HCT116 (cell line): ENCODE results near the gene DMRTC1. TPM values are rescaled to one million over a fixed set of nuclear protein-coding genes. Genes with fewer than 3 reads are reported as not detected.
"Not testable (repeated sequence)": the region's sequence is repeated elsewhere in the genome, so short reads cannot be mapped to it uniquely, and the experiment has no call there.

Experiments
- ATAC-seq: fragments of 200-7000 bp; cut with Tn5 transposase; 2 replicates; pipeline ENCODE4 v1.9.1; 2020; ENCODE audit warnings: mild to moderate bottlenecking, moderate library complexity
- BruUV-seq: library from RNA; stranded (reverse); fragments of 400-500 nt; replicated peaks from 2 replicates; lab custom pipeline; 2021; lab: Mats Ljungman, UMichigan
- CTCF ChIA-PET: fragments of 300-600 bp; sonication (Branson Sonifier 250); formaldehyde crosslinking; loops from one replicate; lab custom pipeline; 2021; ENCODE audit warnings: antibody characterized with exemption; lab: Charles Lee
- POLR2A ChIA-PET: fragments of 300-600, 350-600 bp; sonication (Branson Sonifier 250); formaldehyde crosslinking; loops from one replicate; lab custom pipeline; 2021; ENCODE audit warnings: antibody characterized with exemption; lab: Charles Lee
- RAD21 ChIA-PET, 2 experiments: fragments of 300-600 bp; sonication (Branson Sonifier 250); formaldehyde crosslinking; loops; one replicate each; lab custom pipeline; 2023; ENCODE audit warnings: low total read pairs in 2 of 2; ENCODE audit not compliant: uncharacterized antibody in 2 of 2, unreplicated experiment in 2 of 2, low non-redundant PET in 1 of 2; lab: Charles Lee
- DNase-seq: peaks from one replicate; pipeline ENCODE4 v3.0.0-alpha.2; 2010; ENCODE audit warnings: low read depth, low spot score
- H2AFZ ChIP-seq: fragments of 200-600 bp; shearing (Covaris generic), sonication (generic); 2 replicates; pipeline ENCODE4 v1.6.1; 2017; ENCODE audit warnings: low read depth, mixed run types, mixed read lengths, antibody characterized with exemption, low read length; ENCODE audit not compliant: poor library complexity, severe bottlenecking
- H3K27ac ChIP-seq: 2 replicates; pipeline ENCODE4 v1.5.1; 2012; ENCODE audit warnings: low read depth, low read length
- H3K27me3 ChIP-seq: fragments of 200-600 bp; sonication (generic); 2 replicates; pipeline ENCODE4 v1.6.1; 2016; ENCODE audit warnings: mixed run types, low read length, mixed read lengths; ENCODE audit not compliant: insufficient read depth
- H3K36me3 ChIP-seq, 2 experiments: fragments of 200-500 bp in 1 of 2; fragments of 200-600 bp in 1 of 2; sonication (Bioruptor generic) in 1 of 2; sonication (generic) in 1 of 2; 2 replicates each; pipeline versions ENCODE4 v1.5.1 to v1.6.1; 2014 to 2016; ENCODE audit warnings: low read length in 2 of 2, inconsistent platforms in 1 of 2, mixed read lengths in 1 of 2, mixed run types in 1 of 2; ENCODE audit not compliant: insufficient read depth in 2 of 2, control insufficient read depth in 1 of 2
- H3K4me1 ChIP-seq, 2 experiments: fragments of 200-600 bp in 1 of 2; sonication (generic) in 1 of 2; 2 replicates each; pipeline versions ENCODE4 v1.5.1 to v1.6.1; 2012 to 2017; ENCODE audit warnings: low read length in 2 of 2, inconsistent platforms in 1 of 2, mild to moderate bottlenecking in 1 of 2, mixed read lengths in 1 of 2, mixed run types in 1 of 2, moderate library complexity in 1 of 2; ENCODE audit not compliant: insufficient read depth in 2 of 2, control insufficient read depth in 1 of 2
- H3K4me2 ChIP-seq: fragments of 200-600 bp; sonication (generic); 2 replicates; pipeline ENCODE4 v1.6.1; 2017; ENCODE audit warnings: mixed run types, low read length, mixed read lengths
- H3K4me3 ChIP-seq, 2 experiments: fragments of 200-600 bp in 1 of 2; sonication (generic) in 1 of 2; replicated peaks in 1 of 2; 2 replicates each; pipeline ENCODE4 v1.5.1; 2011 to 2016; ENCODE audit warnings: low read length in 2 of 2, control low read depth in 1 of 2, low read depth in 1 of 2, mild to moderate bottlenecking in 1 of 2, mixed read lengths in 1 of 2, mixed run types in 1 of 2
- H3K79me2 ChIP-seq: fragments of 200-600 bp; sonication (generic); 2 replicates; pipeline ENCODE4 v1.6.1; 2017; ENCODE audit warnings: mild to moderate bottlenecking, mixed run types, low read length, moderate library complexity, mixed read lengths; ENCODE audit not compliant: insufficient read depth
- H3K9ac ChIP-seq: fragments of 200-600 bp; sonication (generic); 2 replicates; pipeline ENCODE4 v1.6.1; 2016; ENCODE audit warnings: low read length, mixed read lengths
- H3K9me2 ChIP-seq: fragments of 200-600 bp; sonication (generic), shearing (Covaris generic); 2 replicates; pipeline ENCODE4 v1.6.1; 2017; ENCODE audit warnings: mixed run types, mild to moderate bottlenecking, moderate library complexity; ENCODE audit not compliant: insufficient read depth
- H3K9me3 ChIP-seq, 2 experiments: fragments of 200-500 bp in 1 of 2; fragments of 200-600 bp in 1 of 2; sonication (Bioruptor generic) in 1 of 2; sonication (generic) in 1 of 2; 2 replicates each; pipeline ENCODE4 v1.6.1; 2014 to 2017; ENCODE audit warnings: low read length in 2 of 2, mixed read lengths in 2 of 2, inconsistent platforms in 1 of 2, low read depth in 1 of 2, mild to moderate bottlenecking in 1 of 2, mixed run types in 1 of 2, moderate library complexity in 1 of 2; ENCODE audit not compliant: control insufficient read depth in 1 of 2, insufficient read depth in 1 of 2
- H4K20me1 ChIP-seq: fragments of 200-600 bp; sonication (generic), shearing (Covaris generic); 2 replicates; pipeline ENCODE4 v1.6.1; 2017; ENCODE audit warnings: mixed run types, mild to moderate bottlenecking, moderate library complexity; ENCODE audit not compliant: insufficient read depth
- intact Hi-C: fragments of 100-400 bp; cut with micrococcal nuclease; formaldehyde crosslinking; loops from 2 replicates; pipeline ENCODE4 v1.10.0; 2022
- total RNA-seq: library from RNA; stranded (reverse); gene quantifications from one replicate; pipeline ENCODE4 v1.2.1, GENCODE V29; 2021; ENCODE audit not compliant: unreplicated experiment

DMRTC1 gene
- total RNA-seq, 1 experiment from 2014 or later, result not detected

DNA sequence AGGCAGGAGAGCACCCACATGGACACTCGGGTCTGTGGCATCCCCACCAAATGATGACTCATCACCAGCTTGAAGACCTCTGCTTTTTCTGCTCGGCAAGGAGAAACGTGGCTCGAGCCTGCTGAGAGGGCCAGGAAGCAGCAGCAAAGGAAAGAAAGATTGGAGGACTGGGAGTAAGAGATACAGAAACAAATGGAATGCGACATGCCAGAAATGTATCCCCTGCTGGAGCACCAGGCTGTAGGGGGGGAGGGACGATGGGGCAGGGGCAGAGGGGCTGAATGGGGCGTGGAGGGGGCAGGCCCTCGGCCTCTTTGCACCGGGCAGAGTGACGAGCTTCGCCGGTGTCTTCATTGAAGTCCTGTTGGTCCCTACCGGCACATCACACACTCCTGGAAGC is 31.3 kb downstream of the DMRTC1 start, which contains the start of gene FAM236C:
Gene FAM236C (plus strand): TSS at position 301 of the 400 bp plus-strand sequence. CDS start 100 bp downstream, outside the sequence.
- H3K4me3 ChIP-seq, H3K27ac ChIP-seq, H3K9ac ChIP-seq, intact Hi-C loops, POLR2A ChIA-PET, DNase-seq, H3K36me3 ChIP-seq, H3K4me1 ChIP-seq, H4K20me1 ChIP-seq, H2AFZ ChIP-seq, RAD21 ChIA-PET, BruUV-seq, H3K9me2 ChIP-seq, H3K9me3 ChIP-seq, H3K27me3 ChIP-seq, H3K79me2 ChIP-seq, ATAC-seq, H3K4me2 ChIP-seq, CTCF ChIA-PET: not testable (repeated sequence)

DNA sequence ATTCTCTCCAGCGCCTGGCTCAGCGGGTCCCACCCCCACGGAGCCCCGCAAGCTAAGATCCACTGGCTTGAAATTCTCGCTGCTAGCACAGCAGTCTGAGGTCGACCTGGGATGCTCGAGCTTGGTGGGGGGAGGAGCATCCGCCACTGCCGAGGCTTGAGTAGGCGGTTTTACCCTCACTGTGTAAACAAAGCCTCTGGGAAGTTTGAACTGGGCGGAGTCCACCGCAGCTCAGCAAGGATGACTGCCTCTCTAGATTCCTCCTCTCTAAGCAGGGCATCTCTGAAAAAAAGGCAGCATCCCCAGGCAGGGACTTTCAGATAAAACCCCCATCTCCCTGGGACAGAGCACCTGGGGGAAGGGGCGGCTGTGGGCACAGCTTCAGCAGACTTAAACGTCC is 53.9 kb downstream of the DMRTC1 start:
- RAD21 ChIA-PET, CTCF ChIA-PET, H3K4me2 ChIP-seq, H3K27me3 ChIP-seq, H2AFZ ChIP-seq, H3K79me2 ChIP-seq, H3K4me1 ChIP-seq, H3K9ac ChIP-seq, H4K20me1 ChIP-seq, H3K4me3 ChIP-seq, ATAC-seq, H3K27ac ChIP-seq, DNase-seq, intact Hi-C loops, H3K9me3 ChIP-seq, POLR2A ChIA-PET, H3K9me2 ChIP-seq, H3K36me3 ChIP-seq, BruUV-seq: not testable (repeated sequence)

GRCh38 chrX:72882898-72883297 is 60.7 kb downstream of the DMRTC1 start:
- H3K27ac ChIP-seq, H3K9me3 ChIP-seq, intact Hi-C loops, ATAC-seq, POLR2A ChIA-PET, H3K36me3 ChIP-seq, H4K20me1 ChIP-seq, H3K27me3 ChIP-seq, H3K4me2 ChIP-seq, H3K4me1 ChIP-seq, H3K9ac ChIP-seq, BruUV-seq, CTCF ChIA-PET, RAD21 ChIA-PET, DNase-seq, H3K4me3 ChIP-seq, H3K9me2 ChIP-seq, H2AFZ ChIP-seq, H3K79me2 ChIP-seq: not testable (repeated sequence)

GRCh38 chrX:72837532-72837931 is 106.1 kb downstream of the DMRTC1 start:
- POLR2A ChIA-PET, result not testable (repeated sequence)

More at GRCh38 chrX:72837532-72837931, 106.1 kb downstream of the DMRTC1 start:
- CTCF ChIA-PET, H3K9me2 ChIP-seq, H3K27ac ChIP-seq, H3K27me3 ChIP-seq, RAD21 ChIA-PET, BruUV-seq, intact Hi-C loops, H3K79me2 ChIP-seq, H3K36me3 ChIP-seq, H3K4me3 ChIP-seq, H3K4me1 ChIP-seq, DNase-seq, H2AFZ ChIP-seq, H3K4me2 ChIP-seq, H3K9ac ChIP-seq, H4K20me1 ChIP-seq, ATAC-seq, H3K9me3 ChIP-seq: not testable (repeated sequence)
